Measurements from ENCODE around the gene TRMT6.

The TRMT6 gene

DNA sequence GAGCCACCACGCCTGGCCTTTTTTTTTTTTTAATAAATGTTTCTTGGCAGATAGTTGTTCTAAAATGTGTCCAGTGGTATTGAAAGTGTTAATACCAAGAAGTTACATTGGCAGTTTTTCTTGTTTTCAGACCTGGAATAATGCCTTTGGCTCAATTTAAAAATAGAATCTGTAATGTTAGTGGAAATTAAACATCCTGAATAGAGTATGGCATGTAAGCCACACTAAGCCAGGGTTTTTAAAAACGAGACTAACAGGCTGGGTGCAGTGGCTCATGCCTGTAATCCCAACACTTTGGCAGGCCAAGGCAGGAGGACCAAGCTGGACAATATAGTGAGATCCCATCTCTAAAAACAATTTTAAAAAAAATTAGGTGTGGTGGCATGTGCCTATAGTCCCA is 25.4 kb upstream of the TRMT6 start:
- no peak overlapping the region for H2BK5ac ChIP-seq (ENCODE audit: low read length)
- no CpG with 5 or more reads among the region's 2 CpGs for WGBS, 2 donors (ENCODE audit: extremely low coverage in 2 of 2, insufficient read length in 2 of 2, insufficient replicate concordance in 1 of 2)
- H3K18ac ChIP-seq (ENCODE audit: low read length): no peak overlapping the region
- no peak overlapping the region for H2BK120ac ChIP-seq (ENCODE audit: low read depth, low read length)
- H3K79me1 ChIP-seq (ENCODE audit: low read depth, low read length): peaks cover 3% of the 10 kb centered on the region
- H2AK5ac ChIP-seq (ENCODE audit: low read depth, low read length): no peak overlapping the region
- H3K4ac ChIP-seq (ENCODE audit: low read length): no peak overlapping the region
- no peak overlapping the region for H2BK12ac ChIP-seq (ENCODE audit: low read length)
- H3K4me3 ChIP-seq (ENCODE audit: low read length in 2 of 2): no peak overlapping the region
- H3K14ac ChIP-seq (ENCODE audit: low read length): no peak overlapping the region
- H3K9ac ChIP-seq (ENCODE audit: low read depth, low read length, poor library complexity): no peak overlapping the region
- H3K4me1 ChIP-seq (ENCODE audit: control insufficient read depth in 2 of 2, insufficient read depth in 1 of 2, low read depth in 1 of 2, low read length in 2 of 2): no peaks in the 10 kb centered on the region
- no peak overlapping the region for H2BK15ac ChIP-seq (ENCODE audit: low read length)
- no peak overlapping the region for H4K91ac ChIP-seq (ENCODE audit: low read depth, low read length, poor library complexity)
- no peaks in the 10 kb centered on the region for H3K9me3 ChIP-seq (replicated peaks in 1 of 2; ENCODE audit: control insufficient read depth in 2 of 2, insufficient read depth in 1 of 2, low read depth in 1 of 2, low read length in 2 of 2)
- H3K23ac ChIP-seq (ENCODE audit: low read depth, low read length, poor library complexity): no peak overlapping the region
- H4K8ac ChIP-seq (ENCODE audit: low read depth, low read length): no peak overlapping the region
- H2AFZ ChIP-seq (ENCODE audit: low read length): no peak overlapping the region
- no peaks in the 10 kb centered on the region for H3K27me3 ChIP-seq (ENCODE audit: control insufficient read depth in 3 of 3, insufficient read depth in 3 of 3, low read depth in 1 of 3, low read length in 3 of 3)
- no peak for DNase-seq (ENCODE audit: low spot score)
- no peak overlapping the region for H3K4me2 ChIP-seq (ENCODE audit: insufficient read depth, low read length, poor library complexity, severe bottlenecking)
- peaks cover 34 to 96% of the 10 kb centered on the region in 2 donors for H3K36me3 ChIP-seq (replicated peaks in 1 of 2; ENCODE audit: control insufficient read depth in 2 of 2, insufficient read depth in 2 of 2, low read length in 2 of 2)
- H3K27ac ChIP-seq (replicated peaks; ENCODE audit: low read length): no peak overlapping the region

GRCh38 chr20:5974531-5974930 is 24.2 kb upstream of the TRMT6 start:
- peaks cover 31 to 95% of the 10 kb centered on the region in 2 donors for H3K36me3 ChIP-seq (replicated peaks in 1 of 2; ENCODE audit: control insufficient read depth in 2 of 2, insufficient read depth in 2 of 2, low read length in 2 of 2)
- no peak overlapping the region for H3K4ac ChIP-seq (ENCODE audit: low read length)
- H3K9me3 ChIP-seq (replicated peaks in 1 of 2; ENCODE audit: control insufficient read depth in 2 of 2, insufficient read depth in 1 of 2, low read depth in 1 of 2, low read length in 2 of 2): no peaks in the 10 kb centered on the region
- no peak overlapping the region for H3K27ac ChIP-seq (replicated peaks; ENCODE audit: low read length)
- H3K9ac ChIP-seq (ENCODE audit: low read depth, low read length, poor library complexity): no peak overlapping the region
- H3K27me3 ChIP-seq (ENCODE audit: control insufficient read depth in 3 of 3, insufficient read depth in 3 of 3, low read depth in 1 of 3, low read length in 3 of 3): no peaks in the 10 kb centered on the region
- peaks cover 3 to 4% of the 10 kb centered on the region in 2 donors for H3K4me1 ChIP-seq (ENCODE audit: control insufficient read depth in 2 of 2, insufficient read depth in 1 of 2, low read depth in 1 of 2, low read length in 2 of 2)
- H3K14ac ChIP-seq (ENCODE audit: low read length): no peak overlapping the region
- H2AFZ ChIP-seq (ENCODE audit: low read length): no peak overlapping the region
- no peak overlapping the region for H3K23ac ChIP-seq (ENCODE audit: low read depth, low read length, poor library complexity)
- no peak overlapping the region for H3K4me3 ChIP-seq (ENCODE audit: low read length in 2 of 2)
- H3K18ac ChIP-seq (ENCODE audit: low read length): no peak overlapping the region
- DNase-seq (ENCODE audit: low spot score): no peak
- no peak overlapping the region for H3K4me2 ChIP-seq (ENCODE audit: insufficient read depth, low read length, poor library complexity, severe bottlenecking)
- H2AK5ac ChIP-seq (ENCODE audit: low read depth, low read length): no peak overlapping the region
- no peak overlapping the region for H2BK12ac ChIP-seq (ENCODE audit: low read length)
- no CpG with 5 or more reads among the region's 1 CpG for WGBS, 2 donors (ENCODE audit: extremely low coverage in 2 of 2, insufficient read length in 2 of 2, insufficient replicate concordance in 1 of 2)
- no peak overlapping the region for H4K8ac ChIP-seq (ENCODE audit: low read depth, low read length)
- no peak overlapping the region for H4K91ac ChIP-seq (ENCODE audit: low read depth, low read length, poor library complexity)
- H2BK15ac ChIP-seq (ENCODE audit: low read length): no peak overlapping the region
- no peak overlapping the region for H2BK5ac ChIP-seq (ENCODE audit: low read length)
- no peak overlapping the region for H2BK120ac ChIP-seq (ENCODE audit: low read depth, low read length)
- peaks cover 3% of the 10 kb centered on the region for H3K79me1 ChIP-seq (ENCODE audit: low read depth, low read length)

DNA sequence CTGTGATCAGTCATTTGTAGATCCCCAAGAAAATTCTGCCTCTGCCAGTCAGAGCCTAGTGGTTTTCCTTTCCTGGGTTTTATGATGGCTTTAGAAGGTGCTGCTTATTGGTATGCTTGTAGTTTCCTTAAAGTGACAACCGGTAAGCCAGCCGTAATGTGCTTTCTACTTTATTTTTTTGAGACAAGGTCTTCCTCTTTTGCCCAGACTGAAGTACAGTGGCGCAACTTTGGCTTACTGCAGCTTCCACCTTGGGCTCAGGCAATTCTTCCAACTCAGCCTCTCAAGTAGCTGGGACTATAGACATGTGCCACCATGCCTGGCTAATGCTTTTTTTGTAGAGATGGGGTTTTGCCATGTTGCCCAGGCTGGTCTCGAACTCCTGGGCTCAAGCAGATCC is 23.6 kb upstream of the TRMT6 start:
- H3K36me3 ChIP-seq (replicated peaks in 1 of 2; ENCODE audit: control insufficient read depth in 2 of 2, insufficient read depth in 2 of 2, low read length in 2 of 2): peaks cover 28 to 89% of the 10 kb centered on the region in 2 donors
- WGBS, 2 donors (ENCODE audit: extremely low coverage in 2 of 2, insufficient read length in 2 of 2, insufficient replicate concordance in 1 of 2): no CpG with 5 or more reads among the region's 4 CpGs

GRCh38 chr20:5973172-5973571 is 22.8 kb upstream of the TRMT6 start:
- Histone ChIP-seq H2AFZ (ENCODE audit: low read length) (no peak overlapping the region), H3K9ac (ENCODE audit: low read depth, low read length, poor library complexity) (no peak overlapping the region), H3K4me3 (ENCODE audit: low read length in 2 of 2) (no peak overlapping the region), H4K91ac (ENCODE audit: low read depth, low read length, poor library complexity) (no peak overlapping the region), H3K4me2 (ENCODE audit: insufficient read depth, low read length, poor library complexity, severe bottlenecking) (no peak overlapping the region), H3K9me3 (replicated peaks in 1 of 2; ENCODE audit: control insufficient read depth in 2 of 2, insufficient read depth in 1 of 2, low read depth in 1 of 2, low read length in 2 of 2) (no peaks in the 10 kb centered on the region), H2BK12ac (ENCODE audit: low read length) (no peak overlapping the region), H2BK5ac (ENCODE audit: low read length) (no peak overlapping the region), H4K8ac (ENCODE audit: low read depth, low read length) (no peak overlapping the region), H2AK5ac (ENCODE audit: low read depth, low read length) (no peak overlapping the region), H3K4ac (ENCODE audit: low read length) (no peak overlapping the region), H3K36me3 (replicated peaks in 1 of 2; ENCODE audit: control insufficient read depth in 2 of 2, insufficient read depth in 2 of 2, low read length in 2 of 2) (peaks cover 25 to 89% of the 10 kb centered on the region in 2 donors), H3K23ac (ENCODE audit: low read depth, low read length, poor library complexity) (no peak overlapping the region), H3K79me1 (ENCODE audit: low read depth, low read length) (peaks cover 3% of the 10 kb centered on the region), H3K27me3 (ENCODE audit: control insufficient read depth in 3 of 3, insufficient read depth in 3 of 3, low read depth in 1 of 3, low read length in 3 of 3) (no peaks in the 10 kb centered on the region), H3K18ac (ENCODE audit: low read length) (no peak overlapping the region), H2BK120ac (ENCODE audit: low read depth, low read length) (no peak overlapping the region), H2BK15ac (ENCODE audit: low read length) (no peak overlapping the region), H3K14ac (ENCODE audit: low read length) (no peak overlapping the region), H3K4me1 (ENCODE audit: control insufficient read depth in 2 of 2, insufficient read depth in 1 of 2, low read depth in 1 of 2, low read length in 2 of 2) (peaks cover 3 to 4% of the 10 kb centered on the region in 2 donors), H3K27ac (replicated peaks; ENCODE audit: low read length) (no peak overlapping the region)
- no CpG with 5 or more reads among the region's 2 CpGs for WGBS, 2 donors (ENCODE audit: extremely low coverage in 2 of 2, insufficient read length in 2 of 2, insufficient replicate concordance in 1 of 2)
- DNase-seq (ENCODE audit: low spot score): no peak

More for the DNA sequence above, 23.6 kb upstream of the TRMT6 start:
- no peak overlapping the region for H2BK15ac ChIP-seq (ENCODE audit: low read length)
- H2AFZ ChIP-seq (ENCODE audit: low read length): no peak overlapping the region
- H4K8ac ChIP-seq (ENCODE audit: low read depth, low read length): no peak overlapping the region
- H4K91ac ChIP-seq (ENCODE audit: low read depth, low read length, poor library complexity): no peak overlapping the region
- H3K9me3 ChIP-seq (replicated peaks in 1 of 2; ENCODE audit: control insufficient read depth in 2 of 2, insufficient read depth in 1 of 2, low read depth in 1 of 2, low read length in 2 of 2): no peaks in the 10 kb centered on the region
- H3K27me3 ChIP-seq (ENCODE audit: control insufficient read depth in 3 of 3, insufficient read depth in 3 of 3, low read depth in 1 of 3, low read length in 3 of 3): no peaks in the 10 kb centered on the region
- no peak overlapping the region for H3K14ac ChIP-seq (ENCODE audit: low read length)
- H3K4me2 ChIP-seq (ENCODE audit: insufficient read depth, low read length, poor library complexity, severe bottlenecking): no peak overlapping the region
- H3K23ac ChIP-seq (ENCODE audit: low read depth, low read length, poor library complexity): no peak overlapping the region
- peaks cover 3 to 4% of the 10 kb centered on the region in 2 donors for H3K4me1 ChIP-seq (ENCODE audit: control insufficient read depth in 2 of 2, insufficient read depth in 1 of 2, low read depth in 1 of 2, low read length in 2 of 2)
- H2AK5ac ChIP-seq (ENCODE audit: low read depth, low read length): no peak overlapping the region
- H2BK120ac ChIP-seq (ENCODE audit: low read depth, low read length): no peak overlapping the region
- H3K9ac ChIP-seq (ENCODE audit: low read depth, low read length, poor library complexity): no peak overlapping the region
- H3K4me3 ChIP-seq (ENCODE audit: low read length in 2 of 2): no peak overlapping the region
- H3K27ac ChIP-seq (replicated peaks; ENCODE audit: low read length): no peak overlapping the region
- no peak overlapping the region for H3K4ac ChIP-seq (ENCODE audit: low read length)
- no peak overlapping the region for H2BK5ac ChIP-seq (ENCODE audit: low read length)
- H3K18ac ChIP-seq (ENCODE audit: low read length): no peak overlapping the region
- DNase-seq (ENCODE audit: low spot score): no peak
- peaks cover 3% of the 10 kb centered on the region for H3K79me1 ChIP-seq (ENCODE audit: low read depth, low read length)
- H2BK12ac ChIP-seq (ENCODE audit: low read length): no peak overlapping the region

All from neuronal stem cell (in vitro differentiated cells).